SU-DHL-6 (cell line): ENCODE measurements around the gene LRP1B.

Experiments used
- H2AFZ ChIP-seq: fragments of 200-600 bp; sonication (generic); 2 replicates; pipeline ENCODE4 v1.6.1; 2014; ENCODE audit warnings: low read depth, mild to moderate bottlenecking, moderate library complexity, mixed read lengths, antibody characterized with exemption, low read length; ENCODE audit not compliant: severe bottlenecking
- H3F3A ChIP-seq: fragments of 200-600 bp; shearing (Covaris generic); 2 replicates; pipeline ENCODE4 v1.6.0; 2016; ENCODE audit warnings: antibody characterized with exemption, mild to moderate bottlenecking; ENCODE audit not compliant: insufficient read depth
- H3K27ac ChIP-seq: fragments of 200-600 bp; sonication (generic); 2 replicates; pipeline ENCODE4 v1.5.1; 2016; ENCODE audit warnings: low read depth, mild to moderate bottlenecking, low read length, moderate library complexity, mixed read lengths
- H3K27me3 ChIP-seq: fragments of 200-600 bp; sonication (generic), shearing (Covaris generic); 2 replicates; pipeline ENCODE4 v1.6.0; 2014; ENCODE audit warnings: mild to moderate bottlenecking, low read length
- H3K36me3 ChIP-seq: fragments of 200-600 bp; sonication (generic); 2 replicates; pipeline ENCODE4 v1.6.1; 2014; ENCODE audit warnings: mild to moderate bottlenecking, low read length, mixed read lengths
- H3K4me2 ChIP-seq: fragments of 300-600, 200-600 bp; shearing (Covaris generic), sonication (generic); 2 replicates; pipeline ENCODE4 v1.6.0; 2014; ENCODE audit warnings: low read length, low read depth, mild to moderate bottlenecking; ENCODE audit not compliant: poor library complexity, severe bottlenecking
- H3K4me3 ChIP-seq: fragments of 200-600 bp; sonication (generic); 2 replicates; pipeline ENCODE4 v1.5.1; 2014; ENCODE audit warnings: antibody characterized with exemption, low read length, mild to moderate bottlenecking, mixed read lengths; ENCODE audit not compliant: insufficient read depth, poor library complexity, severe bottlenecking
- H3K79me2 ChIP-seq: fragments of 200-600 bp; sonication (generic); 2 replicates; pipeline ENCODE4 v1.6.1; 2014; ENCODE audit warnings: mild to moderate bottlenecking, low read length, moderate library complexity; ENCODE audit not compliant: insufficient read depth
- H3K9ac ChIP-seq: fragments of 200-600 bp; sonication (generic); 2 replicates; pipeline ENCODE4 v1.7.0; 2014; ENCODE audit warnings: mild to moderate bottlenecking, low read length
- H3K9me2 ChIP-seq: fragments of 200-600 bp; sonication (generic); replicated peaks from 2 replicates; pipeline ENCODE4 v1.6.1; 2014; ENCODE audit warnings: low read length; ENCODE audit not compliant: insufficient read depth
- H3K9me3 ChIP-seq: fragments of 200-600 bp; sonication (generic); 2 replicates; pipeline ENCODE4 v1.6.1; 2014; ENCODE audit warnings: low read length, mixed read lengths; ENCODE audit not compliant: insufficient read depth
- H4K20me1 ChIP-seq: fragments of 200-600 bp; sonication (generic); 2 replicates; pipeline ENCODE4 v1.6.1; 2014; ENCODE audit warnings: low read depth, mild to moderate bottlenecking, antibody characterized with exemption, low read length, moderate library complexity, mixed read lengths
- CTCF ChIP-seq: fragments of 200-600 bp; sonication (generic); IDR thresholded peaks from one replicate; pipeline ENCODE4 v1.5.1; 2017; ENCODE audit warnings: antibody characterized with exemption, mild to moderate bottlenecking, low read length, moderate library complexity; ENCODE audit not compliant: insufficient read depth, poor library complexity, severe bottlenecking
- EZH2phosphoT487 ChIP-seq: fragments of 200-600 bp; sonication (generic), shearing (Covaris generic); conservative IDR thresholded peaks from 2 replicates; pipeline ENCODE4 v1.6.1; 2018; ENCODE audit warnings: mild to moderate bottlenecking, antibody characterized with exemption, low read length, moderate library complexity, mixed read lengths

The LRP1B gene

GRCh38 chr2:140801311-140801710 is 1329.5 kb downstream of the LRP1B start:
- H3K27me3 ChIP-seq, result no peaks in the 10 kb centered on the region
- H3K79me2 ChIP-seq, result no peaks in the 10 kb centered on the region
- no peak overlapping the region for H3K27ac ChIP-seq
- no peaks in the 10 kb centered on the region for H4K20me1 ChIP-seq
- H3K9ac ChIP-seq, result no peak overlapping the region
- H3K9me3 ChIP-seq, result no peaks in the 10 kb centered on the region
- H3K4me3 ChIP-seq, result no peak overlapping the region
- TF ChIP-seq EZH2phosphoT487, result no peak
- TF ChIP-seq CTCF, result no peak
- H3F3A ChIP-seq, result no peaks in the 10 kb centered on the region
- H2AFZ ChIP-seq, result no peak overlapping the region
- no peaks in the 10 kb centered on the region for H3K9me2 ChIP-seq
- H3K36me3 ChIP-seq, result no peaks in the 10 kb centered on the region
- no peak overlapping the region for H3K4me2 ChIP-seq

GRCh38 chr2:140797718-140798117 is 1333.1 kb downstream of the LRP1B start:
- H3K36me3 ChIP-seq, result no peaks in the 10 kb centered on the region
- no peaks in the 10 kb centered on the region for H4K20me1 ChIP-seq
- no peak overlapping the region for H3K27ac ChIP-seq
- H2AFZ ChIP-seq, result no peak overlapping the region
- no peaks in the 10 kb centered on the region for H3F3A ChIP-seq
- H3K9ac ChIP-seq, result no peak overlapping the region
- no peak overlapping the region for H3K4me3 ChIP-seq
- TF ChIP-seq EZH2phosphoT487 (no peak), CTCF (no peak)
- no peaks in the 10 kb centered on the region for H3K79me2 ChIP-seq
- no peak overlapping the region for H3K4me2 ChIP-seq
- no peaks in the 10 kb centered on the region for H3K27me3 ChIP-seq
- H3K9me2 ChIP-seq, result no peaks in the 10 kb centered on the region
- H3K9me3 ChIP-seq, result no peaks in the 10 kb centered on the region

GRCh38 chr2:140791802-140792201 is 1339.0 kb downstream of the LRP1B start:
- no peak for TF ChIP-seq EZH2phosphoT487
- TF ChIP-seq CTCF, result no peak
- no peaks in the 10 kb centered on the region for H3K27me3 ChIP-seq
- no peaks in the 10 kb centered on the region for H3K9me3 ChIP-seq
- no peaks in the 10 kb centered on the region for H4K20me1 ChIP-seq
- no peaks in the 10 kb centered on the region for H3K9me2 ChIP-seq
- H3K36me3 ChIP-seq, result no peaks in the 10 kb centered on the region
- H3K79me2 ChIP-seq, result no peaks in the 10 kb centered on the region
- no peak overlapping the region for H3K4me3 ChIP-seq
- H3K9ac ChIP-seq, result no peak overlapping the region
- no peak overlapping the region for H3K27ac ChIP-seq
- no peaks in the 10 kb centered on the region for H3F3A ChIP-seq
- no peak overlapping the region for H3K4me2 ChIP-seq
- no peak overlapping the region for H2AFZ ChIP-seq
